ENCODE measurements around the gene NTM.
A peak's percentile ranks its signal among the peaks of the same experiment; 100 is the strongest.

The NTM gene

DNA sequence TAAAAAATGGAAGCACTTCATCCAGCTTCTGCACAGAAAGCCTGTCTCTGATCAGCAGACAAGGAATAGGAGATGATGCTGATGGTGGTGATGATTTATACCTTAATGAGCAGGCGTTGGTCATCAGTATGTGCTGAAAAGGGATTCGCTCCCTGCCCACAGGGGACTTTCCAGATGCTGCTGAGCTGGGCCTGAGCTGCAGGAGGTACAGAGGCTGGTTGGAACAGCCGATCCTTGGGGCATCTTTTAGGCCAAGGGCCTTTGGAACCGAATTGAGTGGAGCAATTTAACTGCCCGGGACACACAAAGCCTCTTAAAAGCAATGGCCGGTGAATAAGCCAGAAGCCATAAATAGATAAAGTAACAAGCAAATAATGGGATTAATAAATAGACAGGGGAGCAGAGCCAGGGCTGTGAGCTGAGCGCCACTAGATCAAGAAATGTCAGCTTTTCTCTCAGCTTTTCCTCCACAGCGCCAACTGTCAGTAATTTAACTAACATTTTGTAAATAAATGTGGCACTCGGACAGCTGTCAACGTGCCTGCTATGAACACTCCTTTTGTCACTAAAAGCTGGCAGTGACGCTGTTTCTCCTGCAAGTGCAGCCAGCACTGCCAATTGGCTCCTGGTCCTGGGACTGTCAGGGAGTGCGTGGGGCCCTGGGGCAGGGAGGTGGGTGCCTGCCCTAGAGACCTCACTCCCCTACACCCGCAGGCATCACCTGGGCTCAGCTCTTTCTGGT is 562.3 kb downstream of the NTM start:
- peak; percentile 6 for DNase-seq

DNA sequence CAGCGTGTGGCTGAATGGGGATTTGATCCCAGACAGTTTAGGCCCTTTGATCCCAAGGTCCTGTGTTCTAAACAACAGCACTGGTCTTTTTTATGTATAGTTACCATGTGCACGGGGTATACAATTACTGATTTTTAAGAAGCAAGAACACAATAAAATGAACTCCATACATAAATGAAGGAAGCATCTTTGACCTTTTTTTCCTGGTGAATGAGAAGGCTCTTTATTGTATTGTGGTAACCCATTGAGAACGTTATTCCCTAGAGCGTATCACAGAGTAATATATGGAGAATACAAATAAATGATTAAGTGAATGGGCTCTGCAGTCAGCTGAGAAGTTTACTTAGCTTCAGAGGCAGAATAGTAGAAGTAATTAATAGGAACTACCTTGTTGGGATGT is 563.6 kb downstream of the NTM start:
- no peak for DNase-seq

DNA sequence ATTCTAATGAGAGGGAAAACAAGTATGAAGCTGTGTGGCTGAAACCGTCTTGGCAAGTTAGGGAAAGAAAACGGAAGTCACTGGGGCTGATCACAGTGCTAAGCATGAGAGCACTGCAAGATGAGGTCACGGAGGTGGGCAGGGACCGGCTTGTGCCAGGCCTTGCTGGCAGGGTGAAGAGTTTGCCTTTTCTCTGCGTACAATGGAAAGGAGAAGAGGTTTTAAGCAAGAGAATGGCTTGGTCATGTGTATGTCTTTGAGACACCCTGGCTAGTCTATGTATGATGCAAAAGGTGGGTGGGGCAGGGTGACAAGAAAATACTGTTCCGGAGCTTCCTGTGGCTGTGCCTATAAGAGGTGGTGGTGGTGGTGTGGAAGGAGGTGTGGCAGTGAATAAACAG is 567.9 kb downstream of the NTM start:
- DNase-seq, result no peak

DNA sequence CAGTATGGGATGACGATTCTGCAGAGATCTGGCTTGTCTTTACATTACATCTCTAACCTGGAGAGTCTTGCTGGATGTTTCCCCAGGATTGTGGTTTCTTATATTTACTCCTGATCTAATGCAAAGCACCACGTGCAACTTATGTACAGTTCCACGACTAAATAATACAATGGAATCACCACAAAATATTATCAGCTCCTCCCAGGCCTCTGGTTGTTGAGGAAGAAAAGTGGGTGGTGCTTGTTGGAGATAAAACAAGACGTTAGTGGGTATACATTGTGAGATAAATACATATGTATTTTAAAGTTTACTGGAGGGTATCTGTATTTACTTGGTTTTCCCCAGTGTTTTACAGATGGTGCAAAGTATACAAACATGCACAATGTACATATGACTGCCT is 569.7 kb downstream of the NTM start:
- no peak for DNase-seq

GRCh38 chr11:131942878-131943277 is 572.5 kb downstream of the NTM start:
- no peak for DNase-seq

- DNase-seq, result no peak
These were observed 572.9 kb downstream of the NTM start for GRCh38 chr11:131943295-131943694.

DNA sequence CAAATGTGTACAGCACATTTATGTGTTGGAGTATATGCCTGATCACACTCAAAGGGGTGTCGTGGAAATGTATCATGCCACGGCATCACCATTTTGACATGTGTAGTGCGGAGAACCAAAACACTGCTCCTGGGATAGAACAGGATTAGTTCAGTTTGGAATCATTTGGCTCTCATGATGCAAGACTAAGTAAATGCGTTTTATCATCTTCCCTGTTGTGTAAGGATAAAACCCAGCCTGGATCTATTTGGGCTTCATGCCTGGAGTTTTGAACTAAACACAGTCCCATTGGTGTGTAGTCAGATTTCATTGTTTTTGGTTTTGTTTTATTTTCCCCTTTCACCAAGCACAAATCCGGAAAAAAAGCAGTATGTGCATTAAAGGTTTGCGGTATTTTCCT is 574.3 kb downstream of the NTM start:
- DNase-seq, result no peak

DNA sequence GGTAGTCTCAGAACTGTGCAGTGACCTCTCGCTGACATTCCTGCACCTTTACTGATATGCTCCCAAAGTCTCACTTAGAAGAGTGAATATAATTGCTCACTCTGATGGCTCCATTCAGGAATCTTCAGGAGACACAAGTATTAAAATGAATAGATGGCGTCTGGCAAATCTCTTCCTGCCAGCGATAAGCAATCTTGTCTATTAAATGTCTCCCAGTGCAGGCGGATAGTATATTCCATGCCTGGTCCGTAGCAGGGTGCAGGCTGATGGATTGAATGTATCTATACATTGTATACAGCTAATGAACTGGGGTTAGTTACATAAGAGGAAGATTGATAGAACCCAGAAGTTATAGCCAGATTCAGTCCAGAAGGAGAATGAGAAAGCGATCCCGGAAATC is 575.3 kb downstream of the NTM start:
- no peak for DNase-seq

DNA sequence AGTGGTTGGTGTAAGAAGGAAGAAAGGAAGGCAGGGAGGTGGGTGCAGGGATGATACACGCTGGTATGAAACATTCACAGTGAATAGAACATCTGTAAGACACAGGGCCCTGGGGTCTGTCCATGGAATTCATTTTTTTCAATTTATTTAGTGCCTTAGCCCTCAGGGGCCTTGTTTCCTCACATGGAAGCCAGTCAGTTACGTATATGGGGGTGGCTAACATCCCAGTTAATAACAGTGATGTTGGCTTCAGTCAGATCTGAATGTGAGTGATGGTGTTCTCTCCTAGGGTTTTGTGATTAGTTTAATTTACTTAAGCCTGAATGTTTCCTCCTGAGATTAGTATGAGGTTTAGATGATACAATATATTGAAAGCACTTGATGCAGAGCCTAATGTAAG is 577.1 kb downstream of the NTM start:
- DNase-seq, result no peak

DNA sequence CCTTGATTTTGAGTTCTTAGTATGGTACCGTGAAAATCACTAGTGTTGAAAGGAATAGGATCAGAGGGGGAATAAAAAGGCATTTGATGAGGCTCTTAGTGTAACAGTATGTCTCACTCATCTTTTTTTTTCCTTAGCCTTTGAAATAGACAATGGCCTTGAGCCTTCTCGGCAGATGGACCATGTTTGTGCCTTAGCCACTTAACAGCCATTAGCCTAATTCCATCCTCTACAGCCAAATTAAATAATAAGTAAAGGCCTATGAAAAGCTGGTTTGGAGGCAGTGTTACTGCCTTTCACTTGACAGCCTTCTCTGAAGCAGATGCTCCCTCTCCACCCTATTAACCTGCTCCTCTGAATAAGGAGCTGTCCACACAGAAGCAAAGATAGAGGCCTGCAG is 580.7 kb downstream of the NTM start:
- DNase-seq, result no peak

DNA sequence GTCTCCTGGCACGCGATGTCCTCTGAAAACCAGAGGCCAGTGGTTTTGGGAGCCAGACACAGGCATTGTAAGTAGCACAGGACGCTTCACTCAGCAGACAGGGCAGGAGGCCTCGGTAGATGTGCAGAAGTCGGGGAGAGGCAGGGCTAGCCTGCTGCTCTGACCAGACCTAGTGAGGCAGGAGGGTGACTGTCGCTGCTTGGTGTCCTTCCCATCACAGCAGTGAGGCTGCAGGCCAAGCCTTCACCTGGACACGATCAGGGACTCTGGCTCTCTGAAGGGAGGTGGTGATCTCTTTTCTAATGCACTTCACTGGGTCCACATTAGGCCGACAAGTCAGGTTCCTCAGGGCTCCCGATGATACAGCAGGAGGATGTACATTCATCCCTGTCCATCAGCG is 583.7 kb downstream of the NTM start:
- DNase-seq, result no peak

DNA sequence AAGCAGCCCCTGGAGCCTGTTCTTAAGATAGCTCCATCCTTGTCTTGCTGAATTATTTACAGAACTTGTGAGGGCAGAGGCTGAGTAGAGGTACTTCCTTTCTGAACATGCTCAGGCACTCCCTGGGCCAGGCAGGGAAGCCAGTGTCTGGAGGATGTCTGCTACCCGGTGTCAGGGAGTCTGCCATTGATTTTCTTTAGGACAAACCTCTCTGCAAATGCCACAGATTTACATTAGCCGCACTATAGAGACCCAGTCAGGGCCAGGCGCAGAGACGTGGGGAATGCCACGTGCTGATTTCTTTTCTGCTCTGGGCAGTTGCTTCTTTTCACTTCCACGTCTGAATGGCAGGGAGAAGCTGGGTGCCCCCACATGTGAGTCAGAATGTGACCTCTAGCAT is 585.5 kb downstream of the NTM start:
- DNase-seq, result no peak

DNA sequence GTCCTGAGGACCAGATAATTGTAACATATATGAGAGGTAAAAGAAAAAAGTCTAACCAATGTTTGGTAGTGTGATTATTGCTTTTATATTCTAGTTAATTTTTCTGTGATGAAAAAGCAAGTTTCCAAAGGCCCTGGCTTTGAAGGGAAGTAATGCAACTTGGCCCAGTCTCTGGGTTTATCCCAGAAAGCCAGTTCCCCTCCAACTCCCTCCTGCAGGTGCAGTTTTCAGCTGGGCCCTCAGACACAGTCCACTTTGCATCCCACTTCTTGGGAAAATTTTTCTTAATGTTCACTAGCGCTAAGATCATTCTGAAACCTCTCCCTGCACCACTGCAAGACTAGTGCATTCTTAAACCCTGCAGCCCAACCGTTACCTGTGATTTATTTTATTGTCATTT is 586.8 kb downstream of the NTM start:
- DNase-seq, result no peak

- no peak for DNase-seq
These were observed 587.5 kb downstream of the NTM start for GRCh38 chr11:131957875-131958274.

DNA sequence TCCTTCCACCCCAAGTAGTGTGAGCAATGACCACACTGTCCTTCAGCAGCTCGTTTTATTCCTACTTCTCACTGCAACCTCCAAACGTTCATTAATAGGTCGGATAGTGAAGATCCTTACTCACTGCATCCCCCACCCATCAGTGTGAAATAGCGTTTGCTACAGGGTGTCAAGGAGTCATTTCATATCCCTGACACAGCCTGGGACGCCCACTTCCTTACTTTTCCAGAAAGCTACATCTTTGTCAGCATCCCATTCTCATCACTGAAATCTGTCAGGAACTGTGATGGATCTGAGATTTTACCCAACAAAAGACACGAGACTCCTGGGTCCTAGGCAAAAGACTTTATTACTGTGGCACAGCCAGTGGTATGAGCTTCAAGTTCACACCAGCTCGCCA is 592.4 kb downstream of the NTM start:
- DNase-seq, result no peak

- DNase-seq, result no peak
These were observed 594.5 kb downstream of the NTM start for GRCh38 chr11:131964698-131965483.

- no peak for DNase-seq
These were observed 595.1 kb downstream of the NTM start for GRCh38 chr11:131965504-131965903.

DNA sequence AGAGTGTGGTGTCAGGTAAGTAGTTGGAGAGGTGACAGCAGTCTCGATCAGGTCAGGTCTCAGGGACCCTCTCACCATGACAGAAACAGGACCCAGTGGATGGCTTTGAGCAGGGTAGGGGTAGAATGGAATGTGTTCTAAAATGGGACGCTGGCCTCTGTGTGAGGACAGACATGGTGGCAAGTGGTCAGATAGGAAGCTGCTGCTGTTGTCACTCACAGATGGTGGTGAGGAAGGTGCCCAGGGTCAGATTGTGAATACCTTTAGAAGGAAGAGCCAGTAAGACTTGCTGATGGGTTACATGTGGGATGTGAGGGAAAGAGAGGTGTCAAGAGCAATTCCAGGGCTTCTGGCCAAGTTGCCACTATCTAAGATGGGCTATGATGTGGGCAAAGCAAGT is 596.3 kb downstream of the NTM start:
- no peak for DNase-seq

GRCh38 chr11:131969261-131969660 is 598.8 kb downstream of the NTM start:
- no peak for DNase-seq

- DNase-seq, result no peak
These were observed 602.6 kb downstream of the NTM start for GRCh38 chr11:131973061-131973460.

- DNase-seq, result no peak
These were observed 605.2 kb downstream of the NTM start for GRCh38 chr11:131975619-131976018.

GRCh38 chr11:131976021-131976420 is 605.6 kb downstream of the NTM start:
- DNase-seq, result no peak

DNA sequence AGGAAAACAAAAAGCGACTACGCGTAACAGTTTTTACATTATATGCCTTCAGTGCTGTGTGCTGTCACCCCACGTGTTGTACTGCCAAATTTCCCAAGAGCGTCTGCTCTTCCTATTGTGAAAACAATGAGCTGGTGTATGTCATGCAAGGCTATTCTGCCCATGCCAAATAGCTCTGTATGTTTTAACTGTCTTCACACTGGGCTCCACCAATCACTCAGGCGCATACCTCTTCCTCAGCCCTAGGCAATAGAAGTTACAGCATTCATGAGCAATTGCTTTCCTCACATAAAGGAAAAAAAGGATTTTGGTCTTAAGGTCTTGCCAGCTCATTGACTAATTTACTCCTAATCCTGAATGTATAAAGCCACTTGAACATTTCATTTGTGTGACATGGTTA is 606.8 kb downstream of the NTM start:
- no peak for DNase-seq

- no peak for DNase-seq
These were observed 607.4 kb downstream of the NTM start for GRCh38 chr11:131977854-131978253.

DNA sequence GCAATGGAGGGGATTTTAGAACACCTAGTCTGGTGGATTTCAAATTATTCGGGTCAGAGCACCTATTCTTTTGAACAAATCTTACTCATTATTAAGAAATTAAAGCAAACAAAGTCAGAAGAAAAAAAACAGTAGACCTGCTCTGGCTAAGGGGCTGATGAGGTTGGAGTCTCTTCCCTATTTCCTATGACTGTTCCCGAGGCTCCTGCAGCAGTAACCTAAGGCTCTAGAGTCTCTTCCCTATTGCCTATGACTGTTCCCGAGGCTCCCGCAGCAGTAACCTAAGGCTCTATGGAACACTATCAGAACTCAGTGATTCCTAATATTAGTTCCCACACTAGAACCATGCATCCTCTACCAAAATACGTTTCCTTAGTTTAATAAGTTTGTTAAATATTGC is 607.9 kb downstream of the NTM start:
- no peak for DNase-seq
